ENCODE measurements around the gene DDR1.
"Not testable (repeated sequence)": the region's sequence is repeated elsewhere in the genome, so short reads cannot be mapped to it uniquely, and the experiment has no call there.

Gene DDR1

DNA sequence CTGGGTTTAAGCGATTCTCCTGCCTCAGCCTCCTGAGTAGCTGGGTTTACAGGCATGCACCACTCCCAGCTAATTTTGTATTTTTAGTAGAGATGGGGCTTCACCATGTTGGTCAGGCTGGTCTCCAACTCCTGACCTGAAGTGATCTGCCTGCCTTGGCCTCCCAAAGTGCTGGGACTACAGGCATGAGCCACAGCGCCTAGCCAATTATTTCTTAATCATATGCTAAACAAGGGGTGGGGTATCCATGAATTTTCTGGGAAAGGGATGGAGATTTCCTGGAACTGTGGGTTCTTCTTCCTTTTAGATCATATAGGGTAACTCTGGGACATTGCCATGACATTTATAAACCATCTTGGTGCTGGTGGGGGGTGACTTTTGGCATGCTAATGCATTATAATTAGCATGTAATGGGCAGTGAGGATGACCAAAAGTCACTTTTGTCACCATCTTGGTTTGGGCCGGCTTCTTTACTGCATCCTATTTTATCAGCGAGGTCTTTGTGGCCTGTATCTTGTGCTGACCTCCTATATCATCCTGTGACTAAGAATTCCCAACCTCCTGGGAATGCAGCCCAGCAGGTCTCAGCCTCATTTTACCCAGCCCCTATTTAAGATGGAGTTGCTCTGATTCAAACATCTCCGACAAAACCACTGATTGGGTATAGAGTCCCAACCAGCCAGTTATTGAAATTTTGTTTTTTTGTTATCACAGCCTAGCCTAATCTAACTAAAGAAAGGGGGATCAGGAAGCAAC is 29.9 kb upstream of the DDR1 start:
- no peak for DNase-seq (ENCODE audit: low read depth, low spot score)

DNA sequence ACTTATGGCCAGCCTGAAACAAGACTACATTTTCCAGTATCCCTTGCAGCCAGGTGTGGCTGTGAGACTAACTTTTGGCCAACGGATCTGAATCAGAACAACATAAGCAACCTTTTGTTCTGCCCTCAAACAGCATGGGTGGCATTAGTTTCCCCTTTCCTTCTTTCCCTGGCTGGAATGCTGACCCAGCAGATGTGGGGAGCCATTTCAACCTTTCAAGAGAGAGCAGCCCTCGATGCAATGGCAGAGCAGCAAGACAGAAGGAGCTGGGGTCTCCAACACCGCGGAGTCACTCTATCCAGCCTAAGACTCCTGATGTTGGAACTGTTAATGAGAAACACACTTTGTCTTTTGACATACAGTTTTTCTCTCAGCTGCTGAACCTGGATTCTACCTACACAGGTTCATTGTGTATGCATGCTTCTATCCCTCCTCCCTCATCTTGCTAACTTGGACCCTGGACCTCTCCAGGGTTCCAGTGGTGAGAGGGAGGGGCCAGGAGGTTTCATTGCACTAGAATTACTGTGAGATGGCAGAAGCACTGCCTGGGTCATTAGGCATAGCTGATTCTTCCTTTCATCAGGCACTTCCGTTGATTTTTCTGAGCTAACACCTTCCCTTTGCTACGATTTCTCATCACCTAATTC is 28.8 kb upstream of the DDR1 start:
- DNase-seq (ENCODE audit: low read depth, low spot score) = no peak

DNA sequence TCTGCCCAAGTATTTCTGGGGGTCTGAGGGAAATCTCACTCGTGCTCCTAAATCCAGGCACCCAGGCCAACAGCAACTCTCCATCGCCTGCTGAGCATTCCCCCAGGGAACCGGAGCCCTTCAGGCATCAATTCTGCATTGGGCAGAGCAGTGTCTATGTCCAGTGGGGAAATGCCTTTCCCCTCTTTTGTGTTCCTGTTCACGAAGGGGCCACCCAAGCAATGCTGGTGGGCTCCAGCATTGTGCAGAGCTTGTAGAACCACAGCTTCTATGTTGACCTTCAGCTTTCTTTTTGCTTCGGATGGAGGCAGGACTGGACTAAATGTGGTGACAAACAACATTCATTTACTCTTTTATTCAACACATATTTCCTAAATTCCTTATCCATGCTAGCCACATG is 27.2 kb upstream of the DDR1 start:
- no peak for DNase-seq (ENCODE audit: low read depth, low spot score)

- DNase-seq (ENCODE audit: low read depth, low spot score) = no peak
These were observed 26.8 kb upstream of the DDR1 start for GRCh38 chr6:30857549-30857948.

GRCh38 chr6:30859726-30860125 is 24.6 kb upstream of the DDR1 start:
- not testable (repeated sequence) for DNase-seq (ENCODE audit: low read depth, low spot score)

GRCh38 chr6:30861257-30862048 is 22.9 kb upstream of the DDR1 start:
- no peak for DNase-seq (ENCODE audit: low read depth, low spot score)

DNA sequence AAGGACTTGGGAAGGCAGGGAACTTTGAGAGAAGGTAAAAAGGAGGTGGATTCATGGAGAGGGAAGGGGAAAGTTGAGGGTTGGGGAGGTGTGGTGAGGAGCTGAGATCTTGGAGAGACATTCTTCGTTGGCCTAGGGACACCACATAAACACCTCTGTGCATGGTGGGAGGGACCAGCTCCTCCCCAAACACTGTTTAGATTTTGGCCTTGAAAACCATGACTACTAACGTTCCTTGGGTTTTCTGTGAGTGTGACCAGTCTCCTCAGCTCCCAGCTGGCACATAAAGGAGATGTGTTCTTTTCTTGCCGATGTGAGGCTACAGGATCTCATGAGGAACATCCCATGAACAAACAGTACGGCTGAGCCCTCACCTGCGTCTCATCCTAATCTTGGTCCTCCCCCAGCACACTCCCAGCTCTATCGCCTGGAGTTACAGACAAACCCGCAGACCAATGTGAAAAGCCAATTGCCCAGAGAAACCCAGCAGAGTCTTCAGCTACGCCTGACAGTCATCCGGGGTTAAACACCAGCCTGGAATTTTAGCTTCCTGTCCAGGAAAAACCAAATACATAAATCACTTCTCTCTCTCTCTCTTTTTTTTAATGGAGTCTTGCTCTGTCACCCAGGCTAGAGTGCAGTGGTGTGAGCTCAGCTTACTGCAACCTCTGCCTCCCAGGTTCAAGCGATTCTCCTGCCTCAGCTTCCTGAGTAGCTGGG is 22.0 kb upstream of the DDR1 start:
- DNase-seq (ENCODE audit: low read depth, low spot score) = no peak

- DNase-seq (ENCODE audit: low read depth, low spot score) = no peak
These were observed 20.0 kb upstream of the DDR1 start for GRCh38 chr6:30864325-30864724.

- not testable (repeated sequence) for DNase-seq (ENCODE audit: low read depth, low spot score)
These were observed 15.0 kb upstream of the DDR1 start for GRCh38 chr6:30869241-30869749.

- DNase-seq (ENCODE audit: low read depth, low spot score) = no peak
These were observed 13.8 kb upstream of the DDR1 start for GRCh38 chr6:30870546-30870945.

- no peak for DNase-seq (ENCODE audit: low read depth, low spot score)
These were observed 12.6 kb upstream of the DDR1 start for GRCh38 chr6:30871592-30872183.

DNA sequence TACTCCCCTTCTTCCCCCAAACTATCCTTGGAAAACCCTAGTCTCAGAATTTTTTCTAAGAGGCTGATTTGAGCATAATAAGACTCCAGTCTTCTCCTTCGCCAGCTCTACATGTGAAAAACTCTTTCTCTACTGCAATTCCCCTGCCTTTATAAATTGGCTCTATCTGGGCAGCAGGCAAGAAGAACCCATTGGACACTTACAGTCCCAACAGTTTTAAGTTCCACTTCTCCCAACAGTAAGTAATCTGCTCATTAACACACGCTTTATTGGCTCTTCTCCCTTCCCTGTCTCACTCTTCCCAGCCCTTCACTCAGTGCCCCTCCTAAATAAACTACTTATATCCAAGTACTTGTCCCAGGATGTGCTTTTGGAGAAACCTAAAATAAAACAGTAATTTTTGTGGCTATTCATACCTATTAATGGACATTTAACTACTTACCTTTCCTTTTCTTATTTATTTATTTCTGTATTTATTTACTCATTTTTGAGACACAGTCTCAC is 11.1 kb upstream of the DDR1 start:
- no peak for DNase-seq (ENCODE audit: low read depth, low spot score)

- DNase-seq (ENCODE audit: low read depth, low spot score) = not testable (repeated sequence)
These were observed 10.5 kb upstream of the DDR1 start for GRCh38 chr6:30873795-30874194.

GRCh38 chr6:30875244-30876038 is 8.9 kb upstream of the DDR1 start:
- no peak for DNase-seq (ENCODE audit: low read depth, low spot score)

- DNase-seq (ENCODE audit: low read depth, low spot score) = no peak
These were observed 8.1 kb upstream of the DDR1 start for GRCh38 chr6:30876039-30876730.

GRCh38 chr6:30877419-30878262 is 6.7 kb upstream of the DDR1 start:
- DNase-seq (ENCODE audit: low read depth, low spot score) = peak; percentile 78

- DNase-seq (ENCODE audit: low read depth, low spot score) = no peak
These were observed 4.5 kb upstream of the DDR1 start for GRCh38 chr6:30879684-30880427.

DNA sequence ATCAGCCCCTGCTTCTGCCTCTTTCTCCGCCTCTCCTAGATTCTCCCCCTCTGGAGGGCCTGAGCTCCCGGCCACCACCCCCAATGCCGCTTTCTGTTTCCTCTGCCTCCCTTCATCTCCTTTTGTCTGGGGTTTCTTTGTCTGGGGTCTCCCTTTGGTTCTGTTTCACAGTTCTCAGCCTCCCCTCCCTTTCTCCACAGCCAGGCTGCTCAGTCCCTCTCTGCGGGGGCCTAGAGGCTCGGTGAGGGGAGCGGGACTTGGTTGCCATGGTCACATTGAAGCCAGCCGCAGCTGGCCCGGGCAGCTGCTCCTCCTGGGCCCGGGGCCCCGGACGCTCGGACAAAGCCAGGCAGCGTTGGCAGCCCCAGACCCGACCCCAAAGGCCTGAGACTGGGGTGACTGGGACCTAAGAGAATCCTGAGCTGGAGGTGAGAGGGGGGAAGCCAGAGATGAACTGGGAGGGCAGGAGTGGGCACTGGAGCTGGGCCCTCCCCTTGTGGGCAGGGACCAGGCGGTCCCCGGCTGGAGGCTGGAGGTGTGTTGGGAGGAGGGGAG is 3.5 kb upstream of the DDR1 start:
- no peak for DNase-seq (ENCODE audit: low read depth, low spot score)

Measured in smooth muscle cell of the brain vasculature (primary cell).